Activated CD8-positive, alpha-beta memory T cell treated with anti-CD3 and anti-CD28 coated beads, Interleukin-2, amount 10 ng/mL, durations not matched to agents 7 days and 5 days (primary cell): ENCODE results near the gene SLIT3. TPM values are rescaled to one million over a fixed set of nuclear protein-coding genes. Genes with fewer than 3 reads are reported as not detected.
A peak's percentile ranks its signal among the peaks of the same experiment; 100 is the strongest.

Experiments
- ATAC-seq: fragments of 150-1000 bp; cut with Tn5 transposase; one replicate; pipeline ENCODE4 v1.10.0; 2021; ENCODE audit warnings: moderate library complexity
- CTCF ChIA-PET: fragments of 350-600 bp; sonication (Branson Sonifier 250); formaldehyde crosslinking; loops from one replicate; lab custom pipeline; 2021; ENCODE audit warnings: antibody characterized with exemption; lab: Charles Lee
- DNase-seq: peaks from one replicate; pipeline ENCODE4 v3.0.0-alpha.2; 2020
- H3K27ac Mint-ChIP-seq: one replicate; pipeline ENCODE4 v1.8.0; 2021; ENCODE audit warnings: mild to moderate bottlenecking, mixed read lengths
- H3K27me3 Mint-ChIP-seq: one replicate; pipeline ENCODE4 v1.8.0; 2021; ENCODE audit warnings: mixed read lengths
- H3K36me3 Mint-ChIP-seq: one replicate; pipeline ENCODE4 v1.8.0; 2021; ENCODE audit warnings: mild to moderate bottlenecking, mixed read lengths
- H3K4me1 Mint-ChIP-seq: one replicate; pipeline ENCODE4 v1.8.0; 2021; ENCODE audit warnings: mixed read lengths
- H3K4me3 Mint-ChIP-seq: one replicate; pipeline ENCODE4 v1.8.0; 2021; ENCODE audit warnings: mild to moderate bottlenecking, moderate library complexity, mixed read lengths
- H3K9me3 Mint-ChIP-seq: one replicate; pipeline ENCODE4 v1.8.0; 2022; ENCODE audit warnings: low read depth, mixed read lengths
- microRNA-seq: library from miRNA; unstranded; fragments of <30 nt; microRNA quantifications from one replicate; pipeline ENCODE4 v1.2.0, GENCODE V29; 2022
- total RNA-seq, 2 experiments: library from RNA; stranded (reverse); gene quantifications; one replicate each; pipeline ENCODE4 v1.2.3, GENCODE V29; 2021

Gene SLIT3
- total RNA-seq, 2 experiments from 2014 or later: 0.09 TPM; not detected in 1

GRCh38 chr5:168612996-168613395 lies 687.9 kb downstream of the SLIT3 start:
- CTCF ChIA-PET: no interaction called here
- H3K9me3 Mint-ChIP-seq: no peaks in the 10 kb centered on the region
- no peak for DNase-seq
- H3K27ac Mint-ChIP-seq: no peak overlapping the region
- H3K4me3 Mint-ChIP-seq: no peak overlapping the region
- ATAC-seq: peak; percentile 49
- no peaks in the 10 kb centered on the region for H3K36me3 Mint-ChIP-seq
- no peaks in the 10 kb centered on the region for H3K27me3 Mint-ChIP-seq
- H3K4me1 Mint-ChIP-seq: peaks cover 13% of the 10 kb centered on the region

- CTCF ChIA-PET: no interaction called here
- Mint-ChIP-seq H3K36me3 (no peaks in the 10 kb centered on the region), H3K9me3 (no peaks in the 10 kb centered on the region), H3K27me3 (no peaks in the 10 kb centered on the region), H3K4me3 (no peak overlapping the region), H3K4me1 (peaks cover 17% of the 10 kb centered on the region), H3K27ac (no peak overlapping the region)
- DNase-seq: no peak
- no peak for ATAC-seq
Observed at GRCh38 chr5:168612123-168612522, 688.8 kb downstream of the SLIT3 start.

Small RNA genes lying within 50 kb of the gene (microRNA-seq; reads per million reads assigned to microRNA genes)
- not detected for gene MIR218-2
- gene MIR585: not detected
